ENCODE measurements around the gene ADAMTS9. TPM values are rescaled to one million over a fixed set of nuclear protein-coding genes. Genes with fewer than 3 reads are reported as not detected.

ADAMTS9 gene
- total RNA-seq, 3 donors from 2014 or later = 19.4 to 240 (median 50.6) TPM

DNA sequence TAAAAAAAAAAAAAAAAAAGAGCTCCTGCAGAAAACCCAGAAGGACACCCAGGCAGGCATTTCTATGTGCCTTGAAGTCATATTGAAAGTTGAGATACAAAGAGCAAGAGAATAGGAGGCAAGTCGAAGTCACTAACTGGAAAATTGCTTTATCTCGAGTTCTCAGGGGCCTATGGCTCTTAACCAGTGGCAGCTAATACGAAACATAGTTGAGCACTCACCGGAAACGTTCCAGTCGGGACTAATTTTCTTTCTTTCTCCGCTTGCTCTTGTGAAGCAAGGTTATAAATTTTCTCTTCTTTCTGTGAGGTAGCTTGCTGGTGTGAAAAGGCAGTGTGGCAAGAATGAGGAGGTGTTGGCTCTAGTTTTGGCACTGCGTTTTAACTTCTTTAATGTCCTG lies 181.5 kb downstream of the ADAMTS9 start:
- H3K4me3 ChIP-seq = no peak overlapping the region
- H3K36me3 ChIP-seq = no peaks in the 10 kb centered on the region
- DNase-seq (ENCODE audit: low spot score in 2 of 2) = no peak
- H3K27ac ChIP-seq = no peak overlapping the region
- H3K4me1 ChIP-seq = no peaks in the 10 kb centered on the region
- TF ChIP-seq POLR2AphosphoS5 (IDR thresholded peaks at IDR 0.05) = no peak
- no peak for TF ChIP-seq POLR2A (IDR thresholded peaks at IDR 0.05)
- no peak for TF ChIP-seq CTCF (IDR thresholded peaks at IDR 0.05)
- H3K9me3 ChIP-seq = no peaks in the 10 kb centered on the region
- H3K27me3 ChIP-seq = no peaks in the 10 kb centered on the region
- intact Hi-C loops (cut with DNase I; ENCODE audit: low total_unique reads) = no loop called here

DNA sequence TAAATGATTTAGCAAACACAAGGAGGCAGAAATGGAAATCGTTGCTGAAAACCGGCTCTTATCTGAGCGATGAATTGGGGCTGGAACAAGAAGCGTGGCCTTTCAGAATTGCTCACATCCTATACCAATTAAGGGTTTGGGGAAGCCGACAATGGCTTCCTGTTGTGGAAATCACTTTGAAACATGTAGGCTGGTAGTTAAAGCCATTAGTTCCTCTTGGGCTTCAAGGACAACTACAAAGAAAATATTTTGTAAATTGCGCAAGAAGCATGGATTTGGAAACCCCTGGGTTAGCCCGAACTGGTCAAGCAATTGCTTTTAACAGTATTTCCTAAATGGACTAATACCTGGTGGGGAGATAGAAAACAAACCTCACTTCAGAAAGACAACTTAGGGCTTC lies 182.4 kb downstream of the ADAMTS9 start:
- TF ChIP-seq CTCF (IDR thresholded peaks at IDR 0.05) (no peak), POLR2AphosphoS5 (IDR thresholded peaks at IDR 0.05) (no peak), POLR2A (IDR thresholded peaks at IDR 0.05) (no peak)
- Histone ChIP-seq H3K4me3 (no peak overlapping the region), H3K9me3 (no peaks in the 10 kb centered on the region), H3K27me3 (no peaks in the 10 kb centered on the region), H3K36me3 (no peaks in the 10 kb centered on the region), H3K4me1 (no peaks in the 10 kb centered on the region), H3K27ac (no peak overlapping the region)
- intact Hi-C loops (cut with DNase I; ENCODE audit: low total_unique reads) = no loop called here
- no peak for DNase-seq (ENCODE audit: low spot score in 2 of 2)

DNA sequence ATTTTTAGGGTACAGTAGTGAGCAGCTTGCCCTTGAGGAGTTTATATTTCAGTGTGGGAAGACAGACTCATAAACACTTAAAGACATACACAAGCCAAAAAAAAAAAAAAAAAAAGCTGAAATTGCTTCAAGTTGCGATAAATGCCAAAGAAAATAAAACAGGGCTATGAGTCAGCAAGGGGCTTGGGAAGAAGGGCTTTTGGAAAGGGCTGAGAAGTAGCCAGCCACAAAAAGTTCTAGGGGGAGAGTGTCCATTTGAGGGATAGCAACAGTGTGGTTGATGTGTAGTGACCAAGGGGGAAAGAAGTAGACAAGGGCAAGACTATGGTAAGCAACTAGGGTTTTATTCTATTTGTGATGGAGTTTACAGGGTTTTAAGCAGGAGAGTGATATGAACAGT lies 185.5 kb downstream of the ADAMTS9 start:
- DNase-seq (ENCODE audit: low spot score in 2 of 2) = no peak
- Histone ChIP-seq H3K9me3 (no peaks in the 10 kb centered on the region), H3K36me3 (no peaks in the 10 kb centered on the region), H3K4me1 (no peaks in the 10 kb centered on the region), H3K27me3 (no peaks in the 10 kb centered on the region), H3K4me3 (no peak overlapping the region), H3K27ac (no peak overlapping the region)
- intact Hi-C loops (cut with DNase I; ENCODE audit: low total_unique reads) = no loop called here
- no peak for TF ChIP-seq CTCF (IDR thresholded peaks at IDR 0.05)
- TF ChIP-seq POLR2A (IDR thresholded peaks at IDR 0.05) = no peak
- TF ChIP-seq POLR2AphosphoS5 (IDR thresholded peaks at IDR 0.05) = no peak

DNA sequence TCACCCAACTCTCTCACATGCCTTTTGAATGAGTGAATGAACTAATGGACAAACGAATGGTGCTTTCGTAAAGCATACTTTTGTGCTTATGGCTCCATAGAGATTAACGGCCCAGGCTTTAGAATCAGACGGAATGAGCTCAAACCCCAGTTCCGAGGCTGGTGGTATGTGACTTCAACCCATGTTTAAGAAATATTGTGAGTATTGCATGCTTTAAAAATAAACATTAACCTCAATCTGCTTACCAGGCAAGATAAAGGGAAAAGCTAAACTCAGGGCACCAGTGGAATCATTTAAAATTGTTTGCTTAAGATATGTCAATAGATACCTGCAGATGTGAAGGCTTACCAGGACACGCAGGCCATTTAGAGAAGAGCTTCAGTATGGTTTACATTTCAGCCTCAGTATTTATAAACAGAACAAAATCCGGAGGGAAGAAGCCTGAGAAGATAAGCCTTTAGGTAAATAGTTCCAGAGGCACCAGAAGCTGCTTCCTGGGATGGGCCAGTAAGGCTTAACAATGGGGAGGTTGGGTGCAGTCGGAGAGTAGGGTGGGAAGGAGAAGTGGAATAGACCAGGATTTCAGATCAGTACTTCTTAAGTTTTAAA lies 186.4 kb downstream of the ADAMTS9 start:
- intact Hi-C loops (cut with DNase I; ENCODE audit: low total_unique reads) = no loop called here
- H3K4me1 ChIP-seq = no peaks in the 10 kb centered on the region
- H3K27me3 ChIP-seq = no peaks in the 10 kb centered on the region
- H3K27ac ChIP-seq = no peak overlapping the region
- no peak for DNase-seq (ENCODE audit: low spot score in 2 of 2)
- H3K9me3 ChIP-seq = no peaks in the 10 kb centered on the region
- no peak overlapping the region for H3K4me3 ChIP-seq
- H3K36me3 ChIP-seq = no peaks in the 10 kb centered on the region
- TF ChIP-seq CTCF (IDR thresholded peaks at IDR 0.05) = no peak
- no peak for TF ChIP-seq POLR2A (IDR thresholded peaks at IDR 0.05)
- no peak for TF ChIP-seq POLR2AphosphoS5 (IDR thresholded peaks at IDR 0.05)

- Histone ChIP-seq H3K9me3 (no peaks in the 10 kb centered on the region), H3K36me3 (no peaks in the 10 kb centered on the region), H3K27me3 (no peaks in the 10 kb centered on the region), H3K4me3 (no peak overlapping the region), H3K27ac (no peak overlapping the region), H3K4me1 (no peaks in the 10 kb centered on the region)
- intact Hi-C loops (cut with DNase I; ENCODE audit: low total_unique reads) = no loop called here
- TF ChIP-seq POLR2A (IDR thresholded peaks at IDR 0.05) (no peak), POLR2AphosphoS5 (IDR thresholded peaks at IDR 0.05) (no peak), CTCF (IDR thresholded peaks at IDR 0.05) (no peak)
- no peak for DNase-seq (ENCODE audit: low spot score in 2 of 2)
Observed at GRCh38 chr3:64496786-64497490, 190.9 kb downstream of the ADAMTS9 start.
